ENCODE data around the gene SPRING1.

Gene SPRING1

GRCh38 chr12:116691205-116691604 is 46.7 kb downstream of the SPRING1 start:
- H3K9me3 Mint-ChIP-seq: no peaks in the 10 kb centered on the region
- H3K27ac Mint-ChIP-seq: no peak overlapping the region
- H3K27me3 Mint-ChIP-seq: peaks cover 40% of the 10 kb centered on the region
- DNase-seq: no peak
- H3K4me3 Mint-ChIP-seq: no peak overlapping the region
- peaks cover 3% of the 10 kb centered on the region for H3K4me1 Mint-ChIP-seq (ENCODE audit: low read depth)
- no peaks in the 10 kb centered on the region for H3K36me3 Mint-ChIP-seq (ENCODE audit: low read depth)

- H3K9me3 Mint-ChIP-seq: no peaks in the 10 kb centered on the region
- no peaks in the 10 kb centered on the region for H3K36me3 Mint-ChIP-seq (ENCODE audit: low read depth)
- no peak overlapping the region for H3K4me3 Mint-ChIP-seq
- no peak for DNase-seq
- H3K27me3 Mint-ChIP-seq: peaks cover 34% of the 10 kb centered on the region
- peaks cover 3% of the 10 kb centered on the region for H3K4me1 Mint-ChIP-seq (ENCODE audit: low read depth)
- no peak overlapping the region for H3K27ac Mint-ChIP-seq
Measured at GRCh38 chr12:116689979-116690744, 47.7 kb downstream of the SPRING1 start.

DNA sequence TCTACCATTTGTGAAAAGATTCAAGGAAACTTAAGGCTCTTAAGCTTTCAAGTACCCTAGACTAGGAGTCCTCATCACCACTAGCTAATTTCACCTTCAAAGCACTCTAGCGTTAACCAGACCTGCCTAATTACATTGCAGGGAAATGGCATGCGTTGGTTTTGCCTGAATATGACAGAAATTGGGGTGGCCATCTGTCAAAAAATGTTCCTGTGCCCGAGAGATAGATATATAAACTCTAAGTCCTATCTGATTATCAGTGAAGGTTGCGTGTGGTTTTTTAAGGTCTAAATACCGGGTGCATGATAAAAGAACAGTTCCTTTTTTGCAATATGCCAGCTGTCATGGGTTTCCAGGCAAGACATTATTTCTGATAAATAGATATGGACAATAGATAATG is 48.3 kb downstream of the SPRING1 start:
- Mint-ChIP-seq H3K4me1 (ENCODE audit: low read depth) (peaks cover 3% of the 10 kb centered on the region), H3K4me3 (no peak overlapping the region), H3K9me3 (no peaks in the 10 kb centered on the region), H3K27ac (no peak overlapping the region), H3K27me3 (peaks cover 27% of the 10 kb centered on the region), H3K36me3 (ENCODE audit: low read depth) (no peaks in the 10 kb centered on the region)
- no peak for DNase-seq
